ENCODE measurements around the gene GAB2.

GAB2 gene

GRCh38 chr11:78374917-78375316 lies 42.7 kb downstream of the GAB2 start:
- H3K4me3 ChIP-seq (ENCODE audit: low read depth, low read length): no peak overlapping the region
- in situ Hi-C loops (cut with HindIII; ENCODE audit: low sequenced_read_pairs): no loop called here
- no peak for DNase-seq (ENCODE audit: low read depth)
- TF ChIP-seq CTCF (IDR thresholded peaks at IDR 0.05; ENCODE audit: low read depth, low read length, missing control alignments): no peak

- no peak for DNase-seq (ENCODE audit: low read depth)
- no peak overlapping the region for H3K4me3 ChIP-seq (ENCODE audit: low read depth, low read length)
- in situ Hi-C loops (cut with HindIII; ENCODE audit: low sequenced_read_pairs): no loop called here
- no peak for TF ChIP-seq CTCF (IDR thresholded peaks at IDR 0.05; ENCODE audit: low read depth, low read length, missing control alignments)
These were observed 43.9 kb downstream of the GAB2 start for GRCh38 chr11:78373689-78374088.

GRCh38 chr11:78372114-78372768 lies 45.4 kb downstream of the GAB2 start:
- in situ Hi-C loops (cut with HindIII; ENCODE audit: low sequenced_read_pairs): no loop called here
- no peak overlapping the region for H3K4me3 ChIP-seq (ENCODE audit: low read depth, low read length)
- no peak for TF ChIP-seq CTCF (IDR thresholded peaks at IDR 0.05; ENCODE audit: low read depth, low read length, missing control alignments)

GRCh38 chr11:78371221-78371891 lies 46.3 kb downstream of the GAB2 start:
- DNase-seq (ENCODE audit: low read depth): no peak
- TF ChIP-seq CTCF (IDR thresholded peaks at IDR 0.05; ENCODE audit: low read depth, low read length, missing control alignments): no peak
- H3K4me3 ChIP-seq (ENCODE audit: low read depth, low read length): no peak overlapping the region
- in situ Hi-C loops (cut with HindIII; ENCODE audit: low sequenced_read_pairs): no loop called here

More at GRCh38 chr11:78372114-78372768, 45.4 kb downstream of the GAB2 start:
- DNase-seq (ENCODE audit: low read depth): no peak

- no peak for DNase-seq (ENCODE audit: low read depth)
- no peak for TF ChIP-seq CTCF (IDR thresholded peaks at IDR 0.05; ENCODE audit: low read depth, low read length, missing control alignments)
- in situ Hi-C loops (cut with HindIII; ENCODE audit: low sequenced_read_pairs): no loop called here
- H3K4me3 ChIP-seq (ENCODE audit: low read depth, low read length): no peak overlapping the region
These were observed 47.0 kb downstream of the GAB2 start for GRCh38 chr11:78370406-78371172.

GRCh38 chr11:78365381-78365792 lies 52.2 kb downstream of the GAB2 start:
- H3K4me3 ChIP-seq (ENCODE audit: low read depth, low read length): no peak overlapping the region
- peak; percentile 39 for DNase-seq (ENCODE audit: low read depth)
- no peak for TF ChIP-seq CTCF (IDR thresholded peaks at IDR 0.05; ENCODE audit: low read depth, low read length, missing control alignments)
- in situ Hi-C loops (cut with HindIII; ENCODE audit: low sequenced_read_pairs): no loop called here

Data from astrocyte of the cerebellum (primary cell).